Endothelial cell of umbilical vein (primary cell): Measurements from ENCODE around the gene EHD1. TPM values are rescaled to one million over a fixed set of nuclear protein-coding genes. Genes with fewer than 3 reads are reported as not detected.

Source experiments
- BruUV-seq: library from RNA; stranded (reverse); fragments of 400-500 nt; replicated peaks from 2 replicates; lab custom pipeline; 2021; lab: Mats Ljungman, UMichigan
- CTCF ChIA-PET: fragments of 300-600, 350-600 bp; sonication (Branson Sonifier 250); formaldehyde crosslinking; loops from one replicate; lab custom pipeline; 2021; ENCODE audit warnings: antibody characterized with exemption, inconsistent platforms; lab: Charles Lee
- POLR2A ChIA-PET: fragments of 300-600, 350-600 bp; sonication (Branson Sonifier 250); formaldehyde crosslinking; loops from one replicate; lab custom pipeline; 2021; ENCODE audit warnings: antibody characterized with exemption, inconsistent platforms; lab: Charles Lee
- DNase-seq: peaks from one replicate; pipeline ENCODE4 v3.0.0-alpha.2; 2011; ENCODE audit warnings: low read depth, low spot score
- FAIRE-seq: peaks from 2 replicates; lab custom pipeline; 2011; peaks lifted over from hg19 to GRCh38; lab: Jason Lieb, UNC
- H2AFZ ChIP-seq: 2 replicates; pipeline ENCODE4 v1.6.0; 2012; ENCODE audit warnings: low read depth, low read length, control low read depth, inconsistent platforms
- H3K27ac ChIP-seq: 2 replicates; pipeline ENCODE4 v1.5.1; 2011; ENCODE audit warnings: low read depth, mild to moderate bottlenecking, control low read depth, low read length, moderate library complexity; ENCODE audit not compliant: insufficient read depth
- H3K27me3 ChIP-seq, 2 experiments: 2 replicates each; pipeline versions ENCODE4 v1.6.0 to v1.6.1; 2011; ENCODE audit warnings: low read length in 2 of 2, mixed read lengths in 1 of 2; ENCODE audit not compliant: control insufficient read depth in 2 of 2, insufficient read depth in 2 of 2
- H3K36me3 ChIP-seq, 2 experiments: 2 replicates in 1 of 2; 3 replicates in 1 of 2; pipeline ENCODE4 v1.5.1; 2011; ENCODE audit warnings: low read length in 2 of 2, mild to moderate bottlenecking in 1 of 2, moderate library complexity in 1 of 2; ENCODE audit not compliant: control insufficient read depth in 2 of 2, insufficient read depth in 2 of 2; ENCODE audit errors: extremely low read depth in 1 of 2
- H3K4me1 ChIP-seq: 3 replicates; pipeline ENCODE4 v1.5.1; 2011; ENCODE audit warnings: mild to moderate bottlenecking, low read length; ENCODE audit not compliant: control insufficient read depth, insufficient read depth; ENCODE audit errors: extremely low read depth
- H3K4me2 ChIP-seq: 2 replicates; pipeline ENCODE4 v1.6.1; 2011; ENCODE audit warnings: low read length, control low read depth, mixed read lengths; ENCODE audit not compliant: insufficient read depth
- H3K4me3 ChIP-seq, 3 experiments: fragments of 200-600 bp in 1 of 3; sonication (generic), shearing (Covaris generic) in 1 of 3; replicated peaks in 1 of 3; 2 replicates each; pipeline ENCODE4 v1.5.1; 2011 to 2016; ENCODE audit warnings: control low read depth in 3 of 3, low read length in 3 of 3, mild to moderate bottlenecking in 2 of 3, inconsistent platforms in 1 of 3, low read depth in 1 of 3, moderate library complexity in 1 of 3; ENCODE audit not compliant: insufficient read depth in 1 of 3
- H3K79me2 ChIP-seq: 2 replicates; pipeline ENCODE4 v1.6.0; 2012; ENCODE audit warnings: low read length, inconsistent platforms; ENCODE audit not compliant: control insufficient read depth, insufficient read depth
- H3K9ac ChIP-seq: replicated peaks from 2 replicates; pipeline ENCODE3; 2011; ENCODE audit warnings: low read length, control low read depth; ENCODE audit not compliant: insufficient read depth; ENCODE audit errors: extremely low read depth
- H3K9me1 ChIP-seq: replicated peaks from 3 replicates; pipeline ENCODE4 v1.6.0; 2011; ENCODE audit warnings: mild to moderate bottlenecking, low read length; ENCODE audit not compliant: control insufficient read depth, insufficient read depth; ENCODE audit errors: extremely low read depth
- H3K9me3 ChIP-seq: replicated peaks from 2 replicates; pipeline ENCODE4 v1.5.1; 2012; ENCODE audit warnings: low read length, inconsistent platforms; ENCODE audit not compliant: control insufficient read depth, insufficient read depth
- H4K20me1 ChIP-seq: replicated peaks from 2 replicates; pipeline ENCODE3; 2011; ENCODE audit warnings: mild to moderate bottlenecking, low read length; ENCODE audit not compliant: control insufficient read depth, insufficient read depth; ENCODE audit errors: extremely low read depth
- EZH2 ChIP-seq: IDR thresholded peaks from 2 replicates; pipeline ENCODE4 v1.6.1; 2012; ENCODE audit warnings: borderline replicate concordance, low read depth, mild to moderate bottlenecking, moderate library complexity, low read length, inconsistent platforms; ENCODE audit not compliant: severe bottlenecking
- FOS ChIP-seq: IDR thresholded peaks from 2 replicates; pipeline ENCODE4 v1.6.1; 2011; ENCODE audit warnings: mild to moderate bottlenecking, low read length, moderate library complexity, borderline replicate concordance; ENCODE audit not compliant: insufficient read depth
- GATA2 ChIP-seq: IDR thresholded peaks from 2 replicates; pipeline ENCODE4 v1.7.0; 2011; ENCODE audit warnings: low read depth, mild to moderate bottlenecking, moderate library complexity, mixed read lengths, low read length; ENCODE audit not compliant: insufficient read length, insufficient read depth
- JUN ChIP-seq: IDR thresholded peaks from 2 replicates; pipeline ENCODE4 v1.6.1; 2011; ENCODE audit warnings: borderline replicate concordance, low read depth; ENCODE audit not compliant: insufficient read length, insufficient read depth
- MYC ChIP-seq: IDR thresholded peaks from one replicate; pipeline ENCODE4 v1.6.1; 2011; ENCODE audit warnings: mild to moderate bottlenecking, low read depth, low read length
- POLR2A ChIP-seq: IDR thresholded peaks from 2 replicates; pipeline ENCODE4 v1.6.1; 2012; ENCODE audit warnings: low read depth, mild to moderate bottlenecking, control low read depth, low read length
- POLR2AphosphoS5 ChIP-seq: IDR thresholded peaks from 2 replicates; pipeline ENCODE4 v1.6.1; 2012; ENCODE audit warnings: low read depth, mild to moderate bottlenecking, control low read depth, low read length, moderate library complexity; ENCODE audit not compliant: insufficient read depth
- dilution Hi-C: fragments of 300-500 bp; cut with MboI; formaldehyde crosslinking; loops from one replicate; pipeline ENCODE4 v1.15.0; 2019; ENCODE audit warnings: low sequenced_read_pairs; ENCODE audit not compliant: extremely low pct_ligation_motif_present
- intact Hi-C: fragments of 100-400 bp; cut with micrococcal nuclease; formaldehyde crosslinking; loops from one replicate; pipeline ENCODE4 v1.10.0; 2022
- polyA plus RNA-seq, 4 experiments: library from polyadenylated mRNA; depleted of rRNA in 3 of 4; stranded (reverse) in 3 of 4; unstranded in 1 of 4; fragments of >200 nt; gene quantifications; 2 replicates each; pipeline versions ENCODE4 v1.2.1 to v1.2.3, GENCODE V29; 2011 to 2012; ENCODE audit warnings: missing spikeins in 1 of 4
- total RNA-seq: library from RNA; stranded (reverse); gene quantifications from 2 replicates; pipeline ENCODE4 v1.2.3, GENCODE V29; 2021
- TF ChIP-seq, protein P1 (sequence below), 2 donors: IDR thresholded peaks; 1 replicate in 1 of 2; 2 replicates in 1 of 2; pipeline ENCODE4 v1.5.1; 2011; ENCODE audit warnings: low read length in 2 of 2, mild to moderate bottlenecking in 2 of 2, moderate library complexity in 2 of 2, control low read depth in 1 of 2, inconsistent platforms in 1 of 2, low read depth in 1 of 2; ENCODE audit not compliant: insufficient read depth in 1 of 2; ENCODE audit errors: extremely low read depth in 1 of 2
- TF ChIP-seq, protein P2 (sequence below): IDR thresholded peaks from 2 replicates; pipeline ENCODE4 v1.6.1; 2011; ENCODE audit not compliant: insufficient read depth, insufficient read length

The EHD1 gene
- total and polyA plus RNA-seq, 2 donors (not counting 3 experiments of a cell fraction or from before 2014, with no cell fraction given), result 109 to 136 TPM

- Histone ChIP-seq H3K4me1 (peaks cover 54% of the 10 kb centered on the region), H3K27me3 (no peaks in the 10 kb centered on the region), H3K9me1 (no peaks in the 10 kb centered on the region), H4K20me1 (no peaks in the 10 kb centered on the region), H3K4me2 (no peak overlapping the region), H3K79me2 (peaks cover 82% of the 10 kb centered on the region), H3K9ac (no peak overlapping the region), H3K4me3 (no peak overlapping the region), H3K27ac (peak overlapping the region; percentile 74), H2AFZ (no peak overlapping the region), H3K36me3 (no peaks in the 10 kb centered on the region), H3K9me3 (no peaks in the 10 kb centered on the region)
- FAIRE-seq, result peak; percentile 54
- ChIA-PET POLR2A (interaction anchor here (0.6 to 1.2 kb wide), 2 partner anchors 11 to 15 kb away, joined by 4 to 10 read pairs; no protein-coding TSS in a partner anchor), CTCF (interaction anchor here (0.6 to 2.0 kb wide), 5 partner anchors 9 to 410 kb away, joined by 3 to 8 read pairs (median 4); partner anchors contain the start of gene CDC42BPG)
- intact Hi-C loops (no loop called here), dilution Hi-C loops (no loop called here)
- TF ChIP-seq POLR2A (no peak), MYC (no peak), JUN (no peak), EZH2 (no peak), POLR2AphosphoS5 (no peak), FOS (no peak), GATA2 (no peak)
- TF ChIP-seq, protein P1, sequence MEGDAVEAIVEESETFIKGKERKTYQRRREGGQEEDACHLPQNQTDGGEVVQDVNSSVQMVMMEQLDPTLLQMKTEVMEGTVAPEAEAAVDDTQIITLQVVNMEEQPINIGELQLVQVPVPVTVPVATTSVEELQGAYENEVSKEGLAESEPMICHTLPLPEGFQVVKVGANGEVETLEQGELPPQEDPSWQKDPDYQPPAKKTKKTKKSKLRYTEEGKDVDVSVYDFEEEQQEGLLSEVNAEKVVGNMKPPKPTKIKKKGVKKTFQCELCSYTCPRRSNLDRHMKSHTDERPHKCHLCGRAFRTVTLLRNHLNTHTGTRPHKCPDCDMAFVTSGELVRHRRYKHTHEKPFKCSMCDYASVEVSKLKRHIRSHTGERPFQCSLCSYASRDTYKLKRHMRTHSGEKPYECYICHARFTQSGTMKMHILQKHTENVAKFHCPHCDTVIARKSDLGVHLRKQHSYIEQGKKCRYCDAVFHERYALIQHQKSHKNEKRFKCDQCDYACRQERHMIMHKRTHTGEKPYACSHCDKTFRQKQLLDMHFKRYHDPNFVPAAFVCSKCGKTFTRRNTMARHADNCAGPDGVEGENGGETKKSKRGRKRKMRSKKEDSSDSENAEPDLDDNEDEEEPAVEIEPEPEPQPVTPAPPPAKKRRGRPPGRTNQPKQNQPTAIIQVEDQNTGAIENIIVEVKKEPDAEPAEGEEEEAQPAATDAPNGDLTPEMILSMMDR (IDR thresholded peaks at IDR 0.05; ENCODE audit: extremely low read depth in 1 of 2, insufficient read depth in 1 of 2, low read depth in 1 of 2, low read length in 2 of 2), result no peak
- TF ChIP-seq, protein P2, sequence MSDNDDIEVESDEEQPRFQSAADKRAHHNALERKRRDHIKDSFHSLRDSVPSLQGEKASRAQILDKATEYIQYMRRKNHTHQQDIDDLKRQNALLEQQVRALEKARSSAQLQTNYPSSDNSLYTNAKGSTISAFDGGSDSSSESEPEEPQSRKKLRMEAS, result no peak
- no TSS peak for BruUV-seq
- no peak for DNase-seq
Measured at GRCh38 chr11:64865286-64866172, 12.9 kb downstream of the EHD1 start.
